Measurements from ENCODE around the gene FBXL2.
"Not testable (repeated sequence)": the region's sequence is repeated elsewhere in the genome, so short reads cannot be mapped to it uniquely, and the experiment has no call there.

FBXL2 gene

GRCh38 chr3:33380653-33381052, 103.4 kb downstream of the FBXL2 start:
- in situ Hi-C loops (cut with HindIII; ENCODE audit: low sequenced_read_pairs) = no loop called here

GRCh38 chr3:33383951-33384350, 106.7 kb downstream of the FBXL2 start:
- in situ Hi-C loops (cut with HindIII; ENCODE audit: low sequenced_read_pairs) = no loop called here

- in situ Hi-C loops (cut with HindIII; ENCODE audit: low sequenced_read_pairs) = no loop called here
These were observed 108.2 kb downstream of the FBXL2 start for GRCh38 chr3:33385423-33385822.

- in situ Hi-C loops (cut with HindIII; ENCODE audit: low sequenced_read_pairs) = no loop called here
These were observed 109.4 kb downstream of the FBXL2 start for GRCh38 chr3:33386631-33387030.

- in situ Hi-C loops (cut with HindIII; ENCODE audit: low sequenced_read_pairs) = no loop called here
These were observed 111.3 kb downstream of the FBXL2 start for GRCh38 chr3:33388374-33389100.

- in situ Hi-C loops (cut with HindIII; ENCODE audit: low sequenced_read_pairs) = no loop called here
These were observed 112.7 kb downstream of the FBXL2 start for GRCh38 chr3:33389908-33390307.

GRCh38 chr3:33391255-33391995, 114.2 kb downstream of the FBXL2 start:
- in situ Hi-C loops (cut with HindIII; ENCODE audit: low sequenced_read_pairs) = no loop called here

- in situ Hi-C loops (cut with HindIII; ENCODE audit: low sequenced_read_pairs) = no loop called here
These were observed 114.9 kb downstream of the FBXL2 start for GRCh38 chr3:33392144-33392543.

GRCh38 chr3:33392703-33393125, 115.5 kb downstream of the FBXL2 start:
- in situ Hi-C loops (cut with HindIII; ENCODE audit: low sequenced_read_pairs) = no loop called here

GRCh38 chr3:33394403-33395054, 117.3 kb downstream of the FBXL2 start:
- in situ Hi-C loops (cut with HindIII; ENCODE audit: low sequenced_read_pairs) = no loop called here

- in situ Hi-C loops (cut with HindIII; ENCODE audit: low sequenced_read_pairs) = no loop called here
These were observed 118.7 kb downstream of the FBXL2 start for GRCh38 chr3:33395900-33396299.

- in situ Hi-C loops (cut with HindIII; ENCODE audit: low sequenced_read_pairs) = no loop called here
These were observed 121.2 kb downstream of the FBXL2 start for GRCh38 chr3:33398410-33398809.

- in situ Hi-C loops (cut with HindIII; ENCODE audit: low sequenced_read_pairs) = no loop called here
These were observed 124.5 kb downstream of the FBXL2 start for GRCh38 chr3:33401781-33402180.

- in situ Hi-C loops (cut with HindIII; ENCODE audit: low sequenced_read_pairs) = no loop called here
These were observed 125.7 kb downstream of the FBXL2 start for GRCh38 chr3:33402936-33403335.

GRCh38 chr3:33403756-33404155, 126.5 kb downstream of the FBXL2 start:
- in situ Hi-C loops (cut with HindIII; ENCODE audit: low sequenced_read_pairs) = no loop called here

GRCh38 chr3:33410816-33411215, 133.6 kb downstream of the FBXL2 start:
- in situ Hi-C loops (cut with HindIII; ENCODE audit: low sequenced_read_pairs) = not testable (repeated sequence)

GRCh38 chr3:33417066-33417673, 139.9 kb downstream of the FBXL2 start:
- in situ Hi-C loops (cut with HindIII; ENCODE audit: low sequenced_read_pairs) = no loop called here

GRCh38 chr3:33419948-33420347, 142.7 kb downstream of the FBXL2 start:
- in situ Hi-C loops (cut with HindIII; ENCODE audit: low sequenced_read_pairs) = no loop called here

- in situ Hi-C loops (cut with HindIII; ENCODE audit: low sequenced_read_pairs) = no loop called here
These were observed 143.7 kb downstream of the FBXL2 start for GRCh38 chr3:33420966-33421365.

GRCh38 chr3:33424606-33425452, 147.6 kb downstream of the FBXL2 start:
- in situ Hi-C loops (cut with HindIII; ENCODE audit: low sequenced_read_pairs) = loop anchor here (25.0 kb wide), 1 partner anchor 362 kb away; the partner anchor contains the start of gene PDCD6IP
